HG02884 (cell line): ENCODE data around the gene MIR17HG.
A peak's percentile ranks its signal among the peaks of the same experiment; 100 is the strongest.

ENCODE experiments used
- ATAC-seq: cut with Tn5 transposase; IDR thresholded peaks from one replicate; pipeline ENCODE4 v1.9.1; 2021; ENCODE audit warnings: mild to moderate bottlenecking, moderate library complexity; ENCODE audit not compliant: unreplicated experiment

The MIR17HG gene

DNA sequence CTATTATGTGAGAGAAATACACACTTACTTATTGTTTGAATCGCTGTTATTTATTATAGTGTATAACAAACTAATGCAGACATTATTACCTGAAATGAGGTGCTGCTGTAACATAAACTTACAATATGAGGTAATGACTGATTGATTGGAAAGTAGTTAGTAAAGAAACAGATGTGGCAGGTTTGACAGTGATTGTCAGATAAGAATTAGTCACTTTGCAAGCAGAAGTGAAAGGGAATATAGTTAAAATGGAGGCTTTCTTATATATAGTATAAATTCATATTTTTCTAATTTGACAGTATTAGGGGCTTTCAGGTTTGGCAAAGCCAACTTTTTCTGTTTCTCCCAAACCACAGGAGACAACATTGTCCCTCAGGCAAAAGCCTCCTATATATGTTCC, 20.6 kb downstream of the MIR17HG start:
- peak; percentile 32 for ATAC-seq

- ATAC-seq, result peak; percentile 29
Measured at GRCh38 chr13:91368676-91369440, 21.4 kb downstream of the MIR17HG start.

DNA sequence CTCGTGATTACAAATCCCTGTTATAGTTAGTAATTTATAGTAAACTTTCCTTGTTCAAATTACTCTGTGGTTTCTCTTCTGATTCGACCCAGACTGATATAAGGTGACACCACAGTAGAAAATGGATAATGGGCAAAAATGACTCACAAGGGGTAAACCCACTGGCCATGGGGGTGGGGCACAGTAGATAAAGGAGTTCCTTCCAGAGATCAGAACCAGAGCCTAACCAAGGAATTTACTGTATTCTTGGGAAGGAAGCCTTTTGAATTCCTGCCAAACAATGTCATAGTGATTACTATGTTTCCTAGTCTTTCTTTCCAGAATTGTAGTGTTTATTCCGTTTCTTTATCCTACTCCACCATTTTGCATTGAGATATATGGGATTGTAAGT, 21.9 kb downstream of the MIR17HG start:
- no peak for ATAC-seq

- ATAC-seq, result no peak
Measured at GRCh38 chr13:91370501-91370900, 23.0 kb downstream of the MIR17HG start.

GRCh38 chr13:91372911-91373310, 25.4 kb downstream of the MIR17HG start:
- ATAC-seq, result no peak

- peak; percentile 98 for ATAC-seq
Measured at GRCh38 chr13:91375116-91375729, 27.7 kb downstream of the MIR17HG start.

DNA sequence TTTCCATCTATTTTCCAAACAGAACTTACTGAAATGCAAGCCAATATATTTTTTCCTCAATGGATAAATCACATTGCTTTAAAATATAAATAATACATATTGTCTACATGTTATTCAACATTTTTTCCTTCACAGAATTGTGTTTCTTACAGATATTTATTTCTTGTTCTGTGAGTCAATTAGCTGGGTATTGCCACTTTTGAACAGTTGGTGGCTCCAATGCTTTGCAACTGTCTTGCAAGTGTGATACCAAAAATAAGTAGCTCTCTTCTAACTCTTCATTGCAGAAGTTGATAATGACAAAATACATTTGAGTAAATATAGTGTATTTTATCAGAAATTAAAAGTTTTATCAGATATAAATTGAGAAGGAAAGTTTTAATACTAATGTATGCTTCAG, 33.9 kb downstream of the MIR17HG start:
- ATAC-seq, result no peak

- ATAC-seq, result no peak
Measured at GRCh38 chr13:91383836-91384235, 36.3 kb downstream of the MIR17HG start.

- no peak for ATAC-seq
Measured at GRCh38 chr13:91384896-91385295, 37.4 kb downstream of the MIR17HG start.

DNA sequence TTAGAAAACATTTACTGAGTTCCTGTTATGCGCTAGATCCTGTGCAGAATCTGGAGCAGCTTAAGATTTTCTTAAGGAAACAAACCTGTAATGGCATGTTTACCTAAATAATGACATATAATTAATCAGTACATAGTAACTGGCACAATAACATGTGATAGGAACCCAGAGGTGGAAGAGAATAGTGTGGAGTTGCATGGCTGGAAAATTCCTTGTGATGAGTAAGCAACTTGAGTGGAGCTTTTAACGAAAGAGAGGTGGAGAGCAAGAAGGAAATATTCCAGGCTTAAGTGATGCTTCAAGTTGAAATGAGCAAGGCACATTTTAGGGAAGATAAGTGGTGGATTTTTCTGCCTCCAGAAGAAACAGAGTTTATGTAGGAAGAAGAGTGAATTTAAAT, 41.7 kb downstream of the MIR17HG start:
- ATAC-seq, result no peak

- ATAC-seq, result no peak
Measured at GRCh38 chr13:91397595-91397994, 50.1 kb downstream of the MIR17HG start.

GRCh38 chr13:91398413-91399188, 51.1 kb downstream of the MIR17HG start, which contains the start of gene GPC5:
Gene GPC5 (plus strand): TSS chr13:91398621.
- peak; percentile 96 for ATAC-seq

DNA sequence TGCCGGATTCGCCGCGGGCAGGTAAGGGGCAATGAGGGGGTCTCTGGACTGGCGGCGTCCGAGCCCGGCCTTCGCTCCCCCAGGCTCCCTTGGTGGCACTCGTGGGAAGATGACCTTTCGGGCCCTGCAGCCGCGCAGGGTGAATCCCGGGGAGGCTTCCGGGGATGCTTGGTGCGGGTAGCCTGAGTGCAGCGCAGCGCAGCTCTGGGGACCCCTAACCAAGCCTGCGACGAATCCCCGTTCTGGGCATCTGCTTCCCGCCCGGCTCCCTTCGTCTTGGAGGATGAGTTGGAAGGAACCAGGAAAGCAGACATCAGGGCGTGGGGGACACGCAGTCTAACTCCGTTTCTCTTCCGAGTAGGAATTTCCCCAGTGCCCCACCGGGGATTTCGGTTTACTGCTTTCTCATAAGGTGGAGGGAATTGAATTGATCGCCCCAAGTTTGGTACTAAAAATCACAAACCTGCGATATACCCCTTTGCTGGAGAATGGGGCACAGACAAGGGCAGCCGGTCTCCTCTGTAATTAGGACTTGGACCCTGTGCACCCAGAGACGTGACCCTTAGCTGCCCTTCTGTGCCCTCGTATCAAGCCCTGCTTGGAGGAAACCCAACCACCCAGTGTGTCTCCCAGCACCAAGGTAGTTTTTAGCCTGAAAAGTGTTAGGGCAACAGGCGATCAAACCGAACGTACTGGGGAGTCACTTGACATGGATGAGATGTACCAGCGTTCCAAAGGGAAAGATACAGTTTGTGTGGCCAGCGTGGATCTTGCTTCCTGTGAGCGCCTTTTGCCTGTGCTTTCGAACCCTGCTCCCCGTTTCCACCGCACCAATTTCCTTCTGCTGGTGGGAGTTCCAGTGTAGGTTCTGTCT, 51.9 kb downstream of the MIR17HG start:
- peak; percentile 7 for ATAC-seq

DNA sequence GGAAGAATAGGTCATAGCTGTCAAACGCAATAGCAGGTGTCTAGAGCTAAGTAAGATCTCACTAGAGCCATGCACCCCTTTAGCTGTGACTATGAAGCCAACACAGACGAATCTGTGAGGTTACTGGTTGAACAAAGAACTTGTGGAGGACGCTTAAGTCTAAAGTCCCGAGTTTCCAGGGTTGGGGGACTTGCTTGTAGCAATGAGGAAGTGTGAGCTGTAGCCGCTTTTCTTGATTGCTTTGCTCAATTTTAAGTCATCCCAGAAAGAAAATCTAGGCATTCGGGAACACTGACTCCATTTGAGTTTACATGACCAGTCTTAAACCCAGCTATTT, 52.5 kb downstream of the MIR17HG start:
- no peak for ATAC-seq

DNA sequence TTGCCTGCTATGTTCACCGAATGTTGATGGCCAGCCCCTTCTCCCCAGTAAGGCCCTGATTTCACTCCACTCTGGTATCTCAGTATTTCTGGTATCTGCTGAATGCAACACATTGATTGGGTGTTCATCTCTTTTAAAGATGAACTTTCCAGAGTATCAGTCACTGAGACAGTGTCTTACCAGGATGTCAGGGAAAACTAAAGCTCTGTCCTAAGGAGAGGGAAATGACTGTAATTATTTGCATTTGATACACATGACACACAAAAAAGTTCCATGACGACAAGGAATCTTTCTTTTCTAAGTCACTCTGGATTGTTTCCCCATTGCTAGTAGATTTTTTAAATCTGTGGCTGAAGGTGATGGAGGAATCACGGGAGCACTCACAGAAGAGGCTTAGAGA, 53.2 kb downstream of the MIR17HG start:
- no peak for ATAC-seq

DNA sequence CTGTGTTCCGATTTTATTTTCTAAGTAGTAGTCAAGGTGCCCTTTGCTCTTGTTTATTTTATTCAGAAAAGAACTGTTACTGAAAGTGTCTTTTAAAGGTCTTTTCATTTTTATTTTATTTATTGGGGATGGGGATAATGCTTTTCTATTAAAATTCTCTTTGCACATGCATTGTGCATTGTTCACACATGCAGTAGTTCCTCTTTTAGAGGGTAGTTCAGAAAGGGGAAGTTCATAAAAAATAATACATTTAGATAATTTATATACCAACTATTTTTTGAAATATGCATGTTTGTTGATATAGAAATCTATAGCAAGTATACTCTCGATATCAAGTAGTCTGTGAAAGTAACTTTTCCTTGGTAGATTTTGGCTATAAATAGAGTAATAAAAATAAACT, 54.4 kb downstream of the MIR17HG start:
- ATAC-seq, result no peak
